Activated CD4-positive, alpha-beta T cell treated with anti-CD3 and anti-CD28 coated beads, Interleukin-2, Interleukin-4, amounts not matched to agents 100 ng/mL and 50 ng/mL, durations not matched to agents 16 hours and 8 hours (primary cell): Measurements from ENCODE around the gene NKAIN2.

Source experiments
- DNase-seq: peaks from one replicate; pipeline ENCODE4 v3.0.0-alpha.2; 2020; ENCODE audit warnings: low spot score

Gene NKAIN2

GRCh38 chr6:124599656-124600055 is 796.0 kb downstream of the NKAIN2 start:
- no peak for DNase-seq

GRCh38 chr6:124604719-124605118 is 801.1 kb downstream of the NKAIN2 start:
- DNase-seq = no peak

- DNase-seq = no peak
Measured at GRCh38 chr6:124607119-124607627, 803.5 kb downstream of the NKAIN2 start.

- DNase-seq = no peak
Measured at GRCh38 chr6:124613031-124613430, 809.4 kb downstream of the NKAIN2 start.

- no peak for DNase-seq
Measured at GRCh38 chr6:124622351-124622750, 818.7 kb downstream of the NKAIN2 start.

- DNase-seq = no peak
Measured at GRCh38 chr6:124633655-124634054, 830.0 kb downstream of the NKAIN2 start.

- no peak for DNase-seq
Measured at GRCh38 chr6:124640432-124640831, 836.8 kb downstream of the NKAIN2 start.

- no peak for DNase-seq
Measured at GRCh38 chr6:124655866-124656265, 852.2 kb downstream of the NKAIN2 start.

- no peak for DNase-seq
Measured at GRCh38 chr6:124658053-124658452, 854.4 kb downstream of the NKAIN2 start.

- no peak for DNase-seq
Measured at GRCh38 chr6:124659427-124659826, 855.8 kb downstream of the NKAIN2 start.

GRCh38 chr6:124660185-124660584 is 856.5 kb downstream of the NKAIN2 start:
- no peak for DNase-seq

- no peak for DNase-seq
Measured at GRCh38 chr6:124661097-124661661, 857.5 kb downstream of the NKAIN2 start.

GRCh38 chr6:124668028-124668427 is 864.4 kb downstream of the NKAIN2 start:
- no peak for DNase-seq

GRCh38 chr6:124669713-124670480 is 866.2 kb downstream of the NKAIN2 start:
- no peak for DNase-seq

- no peak for DNase-seq
Measured at GRCh38 chr6:124670801-124671200, 867.1 kb downstream of the NKAIN2 start.

GRCh38 chr6:124671324-124671723 is 867.7 kb downstream of the NKAIN2 start:
- no peak for DNase-seq

- DNase-seq = no peak
Measured at GRCh38 chr6:124674042-124674441, 870.4 kb downstream of the NKAIN2 start.

GRCh38 chr6:124676033-124676432 is 872.4 kb downstream of the NKAIN2 start:
- DNase-seq = no peak

GRCh38 chr6:124677874-124678273 is 874.2 kb downstream of the NKAIN2 start:
- DNase-seq = no peak

GRCh38 chr6:124679387-124679786 is 875.7 kb downstream of the NKAIN2 start:
- DNase-seq = no peak

- no peak for DNase-seq
Measured at GRCh38 chr6:124682751-124683150, 879.1 kb downstream of the NKAIN2 start.

GRCh38 chr6:124683507-124683906 is 879.8 kb downstream of the NKAIN2 start:
- DNase-seq = no peak

GRCh38 chr6:124684621-124685020 is 881.0 kb downstream of the NKAIN2 start:
- DNase-seq = no peak

- DNase-seq = no peak
Measured at GRCh38 chr6:124688369-124688768, 884.7 kb downstream of the NKAIN2 start.
